Measurements from ENCODE around the gene MAML2. TPM values are rescaled to one million over a fixed set of nuclear protein-coding genes. Genes with fewer than 3 reads are reported as not detected.

Gene MAML2
- total and polyA plus RNA-seq, 2 of the 8 experiments (the other 6 are each of a cell fraction or from before 2014, with no cell fraction given): 3.8 to 6.6 TPM

GRCh38 chr11:96149743-96150555 lies 193.0 kb downstream of the MAML2 start:
- no peak overlapping the region for H2BK15ac ChIP-seq (ENCODE audit: low read length)
- no peak overlapping the region for H2BK120ac ChIP-seq (replicated peaks; ENCODE audit: low read depth, low read length)
- H2BK5ac ChIP-seq (ENCODE audit: low read depth, low read length): no peak overlapping the region
- H3K18ac ChIP-seq (ENCODE audit: extremely low read depth, low read length): no peak overlapping the region
- H3K9me3 ChIP-seq (ENCODE audit: insufficient read depth in 2 of 2, low read depth in 1 of 2, low read length in 1 of 2): no peaks in the 10 kb centered on the region
- POLR2A ChIA-PET (ENCODE audit: partially characterized antibody): no interaction called here
- CTCF ChIA-PET (ENCODE audit: partially characterized antibody): interaction anchor here (1.0 kb wide), 1 partner anchor 42 kb away, joined by 4 read pairs; no protein-coding TSS in a partner anchor
- H3K4me2 ChIP-seq (ENCODE audit: insufficient read depth in 1 of 2, low read depth in 2 of 2, low read length in 2 of 2): no peak overlapping the region
- H4K20me1 ChIP-seq (replicated peaks in 1 of 2; ENCODE audit: control insufficient read depth in 1 of 2, insufficient read depth in 2 of 2, low read length in 2 of 2): no peaks in the 10 kb centered on the region
- H2AK5ac ChIP-seq (ENCODE audit: low read depth, low read length): no peak overlapping the region
- H3K9ac ChIP-seq (replicated peaks in 1 of 4; ENCODE audit: extremely low read depth in 1 of 4, low read depth in 3 of 4, low read length in 3 of 4): no peak overlapping the region; a peak in 1 of 7 replicates
- TF ChIP-seq CTCF (IDR thresholded peaks at IDR 0.05; ENCODE audit: control extremely low read depth in 1 of 3, insufficient read depth in 1 of 3, low read depth in 1 of 3, low read length in 3 of 3): no peak
- H3K79me2 ChIP-seq (ENCODE audit: control insufficient read depth in 1 of 2, insufficient read depth in 2 of 2, low read length in 2 of 2): no peaks in the 10 kb centered on the region
- no peak overlapping the region for H3K4ac ChIP-seq (replicated peaks; ENCODE audit: insufficient read length, low read depth, low read length)
- DNase-seq (ENCODE audit: low read depth in 1 of 2, low spot score in 2 of 2) (no peak), FAIRE-seq (no peak)
- no peak overlapping the region for H3K56ac ChIP-seq (replicated peaks; ENCODE audit: insufficient read length, low read depth, low read length)
- no peak overlapping the region for H3K23ac ChIP-seq (ENCODE audit: insufficient read length)
- no peaks in the 10 kb centered on the region for H3K27me3 ChIP-seq (replicated peaks in 1 of 4; ENCODE audit: control insufficient read depth in 3 of 4, extremely low read depth in 1 of 4, insufficient read depth in 3 of 4, low read length in 3 of 4)
- H3K4me3 ChIP-seq (ENCODE audit: extremely low read depth in 1 of 4, insufficient read depth in 2 of 4, low read depth in 3 of 4, low read length in 4 of 4): no peak overlapping the region
- H3K27ac ChIP-seq (ENCODE audit: low read depth, low read length): no peak overlapping the region
- 85% methylated on average over 7 of the region's 7 CpGs; no CpG with 5 or more reads in 1 of the 2 experiments for WGBS, 2 experiments (ENCODE audit: extremely low coverage in 1 of 2, insufficient coverage in 1 of 2, insufficient read length in 1 of 2, insufficient replicate concordance in 2 of 2, low coverage in 1 of 2, low lambda C conversion rate in 2 of 2, missing lambda C conversion rate in 1 of 2)
- peaks cover 0 to 10% (median 3%) of the 10 kb centered on the region in 4 experiments; a peak in 4 of 7 replicates for H3K4me1 ChIP-seq (replicated peaks in 1 of 4; ENCODE audit: control insufficient read depth in 3 of 4, insufficient read depth in 4 of 4, low read length in 3 of 4)
- H2BK12ac ChIP-seq (ENCODE audit: low read depth, low read length): no peak overlapping the region; the same call in 1 of the 2 replicates
- H4K5ac ChIP-seq (ENCODE audit: insufficient read length, low read depth, low read length): no peak overlapping the region
- no peaks in the 10 kb centered on the region for H3K36me3 ChIP-seq (ENCODE audit: control insufficient read depth in 2 of 4, insufficient read depth in 4 of 4, low read length in 3 of 4)
- no peak overlapping the region for H4K8ac ChIP-seq (ENCODE audit: extremely low read depth, insufficient read depth, low read length)
- H4K91ac ChIP-seq (replicated peaks; ENCODE audit: insufficient read length, low read length): no peak overlapping the region
- H3K23me2 ChIP-seq (ENCODE audit: low read depth, low read length): no peaks in the 10 kb centered on the region
- no peak overlapping the region for H2BK20ac ChIP-seq (ENCODE audit: low read length)
- no peaks in the 10 kb centered on the region for H3K79me1 ChIP-seq (ENCODE audit: low read depth, low read length)
- no peak overlapping the region for H2AFZ ChIP-seq (ENCODE audit: low read length)
- no peak overlapping the region for H3K14ac ChIP-seq (ENCODE audit: insufficient read length)
